LNCAP (cell line): Measurements from ENCODE around the gene NFXL1.

Experiments used
- TF ChIP-seq, protein P1 (sequence below): fragments of 450-650 bp; IDR thresholded peaks from 2 replicates; pipeline ENCODE4 v1.5.1; 2017; ENCODE audit warnings: mild to moderate bottlenecking

The NFXL1 gene

DNA sequence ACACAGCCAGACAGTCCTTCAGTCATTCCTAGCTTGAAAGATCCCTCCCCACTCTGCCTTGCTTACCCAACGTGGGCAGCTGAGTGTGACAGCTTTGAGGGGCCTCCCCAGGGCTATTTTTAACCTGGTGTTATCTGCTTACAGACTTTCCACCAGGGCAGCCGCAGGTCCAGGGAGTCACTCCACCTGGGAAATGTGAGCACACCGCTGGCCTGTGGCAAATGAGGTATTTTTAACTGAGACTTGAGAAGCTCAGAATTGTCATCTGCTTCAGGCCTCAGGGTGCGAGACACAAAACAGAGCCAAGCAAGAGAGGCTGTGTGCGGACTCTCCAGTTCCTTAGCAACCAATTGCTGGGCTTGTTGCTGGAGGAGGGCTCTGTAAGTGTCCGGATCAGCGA lies 89.5 kb downstream of the NFXL1 start:
- TF ChIP-seq, protein P1, sequence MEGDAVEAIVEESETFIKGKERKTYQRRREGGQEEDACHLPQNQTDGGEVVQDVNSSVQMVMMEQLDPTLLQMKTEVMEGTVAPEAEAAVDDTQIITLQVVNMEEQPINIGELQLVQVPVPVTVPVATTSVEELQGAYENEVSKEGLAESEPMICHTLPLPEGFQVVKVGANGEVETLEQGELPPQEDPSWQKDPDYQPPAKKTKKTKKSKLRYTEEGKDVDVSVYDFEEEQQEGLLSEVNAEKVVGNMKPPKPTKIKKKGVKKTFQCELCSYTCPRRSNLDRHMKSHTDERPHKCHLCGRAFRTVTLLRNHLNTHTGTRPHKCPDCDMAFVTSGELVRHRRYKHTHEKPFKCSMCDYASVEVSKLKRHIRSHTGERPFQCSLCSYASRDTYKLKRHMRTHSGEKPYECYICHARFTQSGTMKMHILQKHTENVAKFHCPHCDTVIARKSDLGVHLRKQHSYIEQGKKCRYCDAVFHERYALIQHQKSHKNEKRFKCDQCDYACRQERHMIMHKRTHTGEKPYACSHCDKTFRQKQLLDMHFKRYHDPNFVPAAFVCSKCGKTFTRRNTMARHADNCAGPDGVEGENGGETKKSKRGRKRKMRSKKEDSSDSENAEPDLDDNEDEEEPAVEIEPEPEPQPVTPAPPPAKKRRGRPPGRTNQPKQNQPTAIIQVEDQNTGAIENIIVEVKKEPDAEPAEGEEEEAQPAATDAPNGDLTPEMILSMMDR, result no peak

DNA sequence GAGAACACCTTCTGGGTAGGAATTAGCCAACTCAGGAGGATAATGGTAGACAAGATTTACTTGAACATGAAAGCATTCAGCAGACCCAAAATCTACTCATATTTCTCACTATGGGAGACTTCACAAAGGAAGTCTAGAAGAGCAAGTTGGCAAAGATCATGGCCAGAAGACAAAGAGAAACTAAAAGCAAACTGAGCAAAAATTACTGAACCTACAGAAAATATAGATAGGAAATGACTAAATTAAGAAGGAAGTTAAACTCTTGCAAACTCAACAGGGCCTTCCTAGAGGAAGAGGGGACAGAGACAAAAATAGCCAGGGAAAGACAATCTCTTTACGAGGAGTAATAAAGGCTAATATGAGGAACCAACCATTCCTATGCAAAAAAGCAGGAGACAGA lies 95.2 kb downstream of the NFXL1 start:
- TF ChIP-seq, protein P1, result no peak

DNA sequence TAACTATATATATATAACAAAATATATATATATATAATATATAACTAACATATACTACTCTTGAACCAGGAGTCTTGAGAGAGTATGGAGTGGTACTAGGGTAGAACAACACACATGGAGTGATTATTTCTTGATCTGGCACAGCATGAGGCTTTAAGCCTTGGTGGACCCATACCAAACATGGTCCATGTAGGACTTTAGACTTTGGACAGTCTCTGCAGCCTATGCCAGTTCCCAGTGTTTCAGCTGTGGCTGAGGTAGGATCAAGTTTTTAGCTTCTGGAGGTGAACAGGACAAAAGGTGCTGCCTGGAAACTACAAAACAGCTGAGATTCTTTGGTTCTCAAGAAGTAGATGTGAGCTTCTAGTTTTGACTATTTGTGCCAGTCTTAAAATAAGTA lies 97.1 kb downstream of the NFXL1 start:
- TF ChIP-seq, protein P1, result no peak

DNA sequence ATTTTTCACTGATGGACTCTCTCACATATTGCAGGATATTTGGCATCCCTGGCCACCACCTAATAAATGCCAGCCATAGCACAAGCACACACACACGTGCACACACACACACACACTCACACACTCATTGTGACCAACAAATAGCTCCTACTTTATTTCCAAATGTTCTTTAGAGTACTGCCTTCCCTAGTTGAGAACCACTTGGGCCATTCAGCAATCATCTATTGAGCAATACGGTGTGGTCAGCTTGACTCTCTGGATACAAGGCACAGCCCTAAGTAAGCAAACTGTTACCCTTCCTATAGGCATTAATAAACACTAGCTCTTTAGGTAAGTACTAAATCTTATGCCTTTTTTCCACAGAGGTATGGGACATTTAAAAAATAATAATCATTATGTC lies 97.6 kb downstream of the NFXL1 start:
- TF ChIP-seq, protein P1, result no peak

DNA sequence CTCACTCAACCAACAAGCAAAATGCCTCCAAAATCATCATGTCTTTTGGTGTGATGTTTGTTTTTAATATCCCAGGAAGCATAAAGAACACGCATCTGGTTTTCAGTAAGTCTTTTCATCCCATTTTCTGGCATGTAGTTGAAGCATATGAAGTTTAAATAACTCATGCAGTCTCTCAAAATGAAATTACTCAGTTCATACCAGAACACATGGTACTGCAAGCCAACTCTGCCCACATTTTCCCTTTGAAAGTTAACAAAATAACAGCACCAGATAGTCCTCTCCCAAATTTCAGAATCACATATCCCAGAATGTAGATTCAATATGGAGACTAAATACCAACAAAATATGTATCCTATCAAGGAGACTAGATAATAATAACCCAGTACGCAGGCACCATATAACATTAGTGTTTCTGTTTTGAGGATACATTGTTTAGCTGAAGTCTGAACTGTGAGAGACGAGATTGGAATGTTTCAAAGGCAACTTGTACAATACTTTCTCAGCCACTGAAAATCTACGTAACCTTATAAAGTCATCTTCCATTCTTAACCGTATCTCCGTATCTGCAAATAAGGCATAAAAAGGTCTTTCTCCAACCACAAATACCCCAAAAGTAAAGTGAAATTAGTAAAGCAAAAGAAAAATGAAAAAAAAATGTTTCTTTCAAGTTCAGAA lies 99.6 kb downstream of the NFXL1 start:
- TF ChIP-seq, protein P1, result no peak

DNA sequence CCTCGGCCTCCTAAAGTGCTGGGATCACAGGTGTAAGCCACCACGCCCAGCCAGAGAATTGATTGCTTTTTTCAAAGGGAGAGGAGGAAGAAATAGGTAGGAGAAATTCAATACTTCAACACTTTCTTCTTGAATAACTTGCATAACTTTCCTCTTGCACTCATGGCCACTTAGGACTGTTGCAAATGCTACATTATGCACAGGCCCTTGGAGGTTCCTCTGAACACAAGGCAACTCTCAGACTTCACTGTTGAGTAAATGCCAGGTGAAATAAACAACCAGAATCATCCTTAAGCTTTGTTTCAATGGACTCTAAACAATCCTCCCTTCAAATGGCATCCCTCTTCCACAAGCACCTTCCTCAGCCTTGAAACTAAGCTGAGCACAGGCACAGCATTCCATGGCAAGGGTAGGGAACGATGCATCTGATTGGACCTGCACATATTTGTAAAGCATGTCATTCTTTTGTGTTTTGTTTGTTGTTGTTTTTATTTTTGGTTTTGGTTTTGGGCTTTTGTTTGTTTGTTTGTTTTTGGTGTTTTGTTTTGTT lies 104.7 kb downstream of the NFXL1 start:
- TF ChIP-seq, protein P1, result no peak

DNA sequence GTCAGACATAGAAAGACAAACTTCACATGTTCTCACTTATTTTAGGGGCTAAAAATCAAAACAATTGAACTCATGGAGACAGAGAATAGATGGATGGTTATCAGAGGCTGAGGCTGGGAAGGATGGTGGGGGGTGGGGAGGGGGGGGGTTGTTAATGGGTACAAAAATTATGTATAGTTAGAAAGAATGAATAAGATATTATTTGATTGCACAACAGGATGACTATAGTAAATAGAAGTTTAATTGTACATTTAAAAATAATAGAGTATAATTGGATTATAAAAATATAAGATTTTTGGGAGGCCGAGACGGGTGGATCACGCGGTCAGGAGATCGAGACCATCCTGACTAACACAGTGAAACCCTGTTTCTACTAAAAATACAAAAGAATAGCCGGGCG lies 109.8 kb downstream of the NFXL1 start:
- TF ChIP-seq, protein P1, result no peak
